NCI-H2107 (cell line): ENCODE data around the gene COL19A1.
"Not testable (repeated sequence)": the region's sequence is repeated elsewhere in the genome, so short reads cannot be mapped to it uniquely, and the experiment has no call there.

ENCODE experiments used
- DNase-seq: peaks from one replicate; lab custom pipeline; 2025; lab: John Stamatoyannopoulos, UW

Gene COL19A1

DNA sequence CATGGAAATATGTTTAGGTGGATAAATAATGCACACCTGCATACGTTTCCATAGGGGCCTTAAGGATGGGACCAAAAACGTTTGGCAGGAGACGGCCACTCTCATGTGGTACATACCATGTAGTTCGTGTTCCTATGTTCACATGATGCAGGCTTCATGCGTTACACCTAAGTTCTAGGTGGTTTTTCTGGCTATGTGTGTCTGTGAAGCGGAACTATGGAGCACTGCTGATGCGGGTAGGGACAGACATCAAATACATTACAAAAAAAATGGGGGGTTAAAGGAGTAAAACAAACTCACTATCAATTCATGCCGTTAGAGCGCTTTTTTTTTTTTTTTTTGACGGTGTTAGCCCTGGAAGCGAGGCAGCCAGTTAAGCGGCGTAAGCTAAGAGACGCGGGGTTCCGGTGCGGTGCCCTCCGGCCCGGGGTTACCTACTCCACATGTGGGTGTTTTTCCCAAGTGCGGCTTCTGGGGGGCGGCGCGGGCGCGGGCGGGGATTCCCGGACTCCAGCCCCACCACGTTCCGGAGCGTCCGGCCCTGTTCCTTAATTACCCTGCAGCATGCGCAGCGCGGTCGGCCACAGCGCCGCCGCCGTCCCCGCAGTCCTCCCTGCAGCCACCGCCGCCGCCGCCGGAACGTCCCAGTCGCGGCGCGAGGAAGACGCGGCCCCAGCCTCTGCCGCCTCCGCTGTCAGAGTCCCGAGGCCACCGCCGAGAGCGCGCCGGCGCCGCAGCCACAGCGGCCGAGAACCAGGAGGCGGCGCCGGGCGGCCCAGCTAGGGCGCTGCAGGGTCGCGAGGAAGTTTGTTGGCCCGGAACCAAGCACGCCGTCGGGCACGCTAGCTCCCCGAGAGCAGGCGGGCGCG is 648 bp downstream of the COL19A1 start:
- DNase-seq, result no peak

DNA sequence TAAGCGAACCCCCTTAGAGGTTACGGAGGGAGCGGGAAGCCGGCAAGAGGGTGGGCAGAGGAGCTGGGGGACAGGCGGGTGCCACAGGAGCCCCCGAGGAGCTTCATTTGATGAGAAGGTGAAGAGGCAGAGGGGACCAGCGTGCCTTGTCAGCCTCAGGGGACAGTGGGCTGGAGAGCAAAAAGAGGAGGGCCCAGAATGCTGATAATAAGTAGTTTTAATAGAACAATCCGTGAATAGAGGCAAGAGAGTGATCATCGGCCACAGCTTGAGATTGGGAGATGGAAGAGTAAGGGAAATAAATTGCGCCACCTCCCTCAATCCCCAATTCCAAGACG is 1.3 kb downstream of the COL19A1 start:
- no peak for DNase-seq

DNA sequence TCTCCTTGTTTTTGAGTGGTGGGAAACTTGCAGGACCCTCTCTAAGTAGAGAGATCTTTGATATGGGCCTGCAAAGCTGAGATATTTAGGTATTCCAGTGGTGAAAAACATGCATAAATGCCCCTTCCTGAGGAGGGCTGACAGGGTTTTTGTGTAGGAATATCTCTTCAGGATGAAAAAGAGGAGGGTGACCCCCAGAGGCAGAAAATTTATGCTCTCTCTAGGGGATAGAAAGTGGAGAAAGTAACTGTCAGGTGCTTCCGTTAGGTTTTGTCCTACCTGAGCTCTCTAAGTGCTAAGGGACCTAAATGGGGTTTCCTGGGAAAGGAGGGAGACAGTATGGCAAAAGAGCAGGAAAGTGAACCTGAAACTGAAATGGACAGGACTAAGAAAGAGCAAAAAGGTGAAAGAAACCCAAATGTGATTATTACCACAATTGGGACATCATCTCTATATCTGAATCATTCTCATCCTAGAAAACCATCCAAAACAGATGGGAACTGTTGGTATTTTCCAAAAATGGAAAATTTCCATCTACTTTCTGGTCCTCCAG is 2.0 kb downstream of the COL19A1 start:
- DNase-seq, result no peak

DNA sequence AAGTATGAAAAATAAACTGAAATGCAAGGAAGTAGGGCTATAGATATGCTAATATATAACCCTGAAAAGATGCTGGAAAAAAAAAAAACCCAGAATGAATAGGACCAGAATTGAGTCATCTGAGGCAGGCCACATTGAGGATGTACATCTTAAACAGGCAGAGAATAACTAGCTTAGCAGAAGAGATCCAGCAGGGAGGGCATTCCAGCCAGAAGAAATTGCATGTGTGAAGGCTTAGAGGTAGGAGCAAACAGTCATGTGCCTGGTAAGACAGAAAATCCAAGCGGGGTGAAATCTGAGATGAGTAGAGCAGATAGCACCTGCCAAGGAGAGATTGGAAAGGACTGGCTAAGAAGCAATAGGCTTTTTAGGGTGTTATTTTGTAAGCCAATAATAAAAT is 2.6 kb downstream of the COL19A1 start:
- DNase-seq, result no peak

DNA sequence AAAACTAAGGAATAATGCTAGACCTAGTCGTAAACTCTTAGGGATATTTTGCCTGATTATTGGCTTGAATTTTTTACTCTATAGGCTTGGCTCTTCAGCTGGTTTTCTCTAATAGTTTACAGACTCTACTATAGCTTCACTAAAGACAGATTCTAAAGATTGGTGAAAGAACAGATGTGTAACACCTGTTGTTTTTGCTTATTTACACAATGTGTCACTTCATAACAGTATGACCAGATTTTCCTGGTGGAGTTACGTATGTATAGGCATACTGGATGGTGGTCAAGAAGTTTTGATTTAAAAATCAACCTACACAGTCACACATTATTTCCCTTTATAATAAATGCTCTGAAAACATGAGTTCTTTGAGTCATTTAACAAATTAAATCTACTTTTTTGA is 4.8 kb downstream of the COL19A1 start:
- no peak for DNase-seq

DNA sequence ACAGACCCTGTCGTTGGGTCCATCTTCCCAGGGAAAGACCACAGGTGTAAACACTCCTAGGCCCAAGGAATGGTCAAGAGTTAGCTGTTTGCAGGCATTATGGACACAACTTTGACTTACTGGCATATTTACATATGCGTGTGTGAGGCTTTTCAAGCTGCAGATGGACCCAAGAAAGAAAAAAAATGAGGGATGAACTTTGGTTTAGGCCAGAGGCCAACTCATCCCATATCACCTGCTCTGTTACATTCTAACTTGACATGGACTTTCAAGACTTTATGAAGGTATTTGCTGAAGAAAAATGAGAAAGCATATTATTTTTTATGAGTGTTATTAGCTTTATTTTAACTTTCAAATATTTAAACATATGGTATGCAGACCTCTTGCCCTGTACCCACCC is 6.9 kb downstream of the COL19A1 start:
- DNase-seq, result no peak

DNA sequence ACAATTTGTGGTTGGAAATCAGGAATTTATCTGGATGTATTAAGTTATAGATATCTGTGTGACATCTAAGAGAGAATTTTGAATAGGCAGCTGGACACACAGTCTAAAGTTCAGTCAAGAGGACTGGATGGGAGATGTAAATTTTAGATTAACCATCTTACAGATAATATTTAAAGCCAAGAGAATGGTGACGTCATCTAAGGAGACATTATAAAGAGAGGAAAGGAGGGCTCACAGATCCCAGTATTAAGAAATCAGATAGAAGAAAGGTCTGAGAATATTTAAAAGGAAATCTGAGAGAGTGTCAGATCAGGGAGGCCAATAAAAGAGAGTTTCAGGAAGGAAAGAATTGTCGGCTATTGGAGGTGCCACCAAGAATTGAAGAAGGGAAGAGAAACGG is 9.4 kb downstream of the COL19A1 start:
- DNase-seq, result no peak

DNA sequence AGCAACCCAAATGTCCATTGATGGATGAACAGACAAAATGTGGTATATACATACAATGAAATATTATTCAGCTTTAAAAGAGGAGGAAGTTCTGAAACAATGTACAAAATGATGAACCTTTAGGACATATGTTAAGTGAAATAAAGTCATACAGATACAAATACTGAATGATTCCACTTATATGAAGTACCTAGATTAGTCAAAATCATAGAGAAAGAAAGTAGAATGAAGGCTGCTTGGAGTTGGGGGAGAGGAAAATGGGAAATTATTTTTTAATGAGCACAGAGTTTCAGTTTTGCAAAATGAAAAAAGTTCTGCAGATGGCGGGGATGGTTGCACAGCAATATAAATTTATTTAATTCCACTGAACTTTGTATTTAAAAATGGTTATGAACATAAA is 12.4 kb downstream of the COL19A1 start:
- DNase-seq, result no peak

DNA sequence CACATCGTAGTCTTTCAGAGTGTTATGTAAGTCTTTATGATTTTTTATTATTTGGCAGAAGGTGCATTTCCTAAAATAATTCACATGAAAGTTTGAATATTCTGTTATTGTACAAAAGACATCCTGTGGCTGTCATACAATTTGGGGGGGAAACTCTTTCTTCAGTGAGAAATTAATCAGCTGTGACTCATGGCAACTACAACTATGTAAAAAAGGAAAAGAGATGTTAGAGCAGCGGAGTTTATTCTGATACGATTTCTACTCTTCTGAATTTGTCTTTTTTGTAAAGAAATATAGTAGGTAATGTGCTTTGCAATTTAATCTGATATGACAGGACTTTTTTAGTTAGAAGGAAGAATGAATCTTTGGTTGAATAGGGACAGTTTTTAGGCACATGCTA is 14.2 kb downstream of the COL19A1 start:
- DNase-seq, result no peak

DNA sequence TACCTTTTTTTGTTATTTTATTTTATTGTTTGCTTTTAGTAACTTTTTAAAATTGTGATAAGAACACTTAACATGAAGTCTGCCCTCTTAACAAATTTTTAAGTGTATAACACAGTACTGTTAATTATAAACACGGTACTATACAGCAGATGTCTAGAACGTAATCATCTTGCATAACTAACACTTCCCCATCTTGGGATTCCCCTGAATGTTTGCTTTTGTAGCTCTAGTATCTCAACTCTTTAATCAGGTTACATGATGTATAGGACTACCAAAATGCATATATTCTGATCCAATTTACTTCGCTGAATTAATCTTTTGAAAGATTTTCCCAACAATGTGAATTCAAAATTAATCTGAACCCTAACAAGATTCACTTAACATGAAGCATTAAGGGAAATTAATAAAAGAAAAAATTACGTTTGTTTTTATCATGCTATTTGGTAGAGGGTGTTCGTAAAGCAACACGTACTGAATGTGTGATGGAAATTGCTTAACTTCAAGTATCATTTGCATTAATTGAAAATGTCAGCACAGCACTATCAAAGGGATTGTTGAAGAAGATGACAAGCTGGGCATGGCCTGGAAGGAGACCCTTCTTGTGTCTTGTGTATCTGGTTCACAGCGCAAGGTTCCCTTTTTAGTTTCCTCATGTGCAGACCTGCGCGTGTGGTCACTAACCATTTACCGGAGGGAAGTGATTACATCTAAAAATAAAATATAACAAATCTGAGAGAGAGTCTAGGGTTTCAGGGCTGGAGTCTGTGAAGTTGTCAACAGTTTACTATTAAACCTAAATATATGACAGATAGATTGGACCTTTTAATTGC is 15.2 kb downstream of the COL19A1 start:
- no peak for DNase-seq

DNA sequence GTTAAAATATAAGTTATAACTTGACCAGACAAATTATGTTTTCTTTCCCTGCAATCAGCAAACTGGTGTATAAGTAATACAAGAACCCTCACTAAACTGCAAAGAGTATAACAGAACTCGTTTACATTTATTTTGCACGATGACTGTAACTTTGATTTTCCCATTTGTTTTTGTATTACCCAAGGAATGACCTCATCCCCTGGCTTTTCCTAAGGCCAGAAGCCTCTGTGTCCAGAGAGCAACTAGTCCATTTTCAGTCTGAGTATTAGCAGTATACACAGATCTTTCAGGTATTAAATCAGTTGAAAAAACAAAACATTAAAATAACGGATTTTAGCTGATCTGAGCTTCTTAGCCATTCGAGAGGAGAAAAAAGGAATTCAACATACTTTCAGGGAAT is 17.2 kb downstream of the COL19A1 start:
- DNase-seq, result no peak

DNA sequence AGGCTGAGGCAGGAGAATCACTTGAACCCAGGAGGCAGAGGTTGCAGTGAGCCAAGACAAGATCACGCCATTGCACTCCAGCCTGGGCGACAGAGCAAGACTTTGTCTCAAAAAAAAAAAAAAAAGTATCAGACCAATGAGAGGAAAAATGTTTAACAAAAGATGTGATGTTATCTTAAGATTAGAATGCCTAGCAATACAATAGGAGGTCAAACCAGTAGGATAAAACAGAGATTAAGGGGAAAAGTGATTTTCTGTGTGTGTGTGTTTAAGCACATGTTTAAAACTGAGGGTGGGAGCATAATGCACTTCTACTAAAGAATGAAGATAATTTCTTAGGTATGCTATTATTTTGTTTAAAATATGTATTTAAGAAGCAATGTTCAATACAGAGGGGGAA is 17.9 kb downstream of the COL19A1 start:
- no peak for DNase-seq

DNA sequence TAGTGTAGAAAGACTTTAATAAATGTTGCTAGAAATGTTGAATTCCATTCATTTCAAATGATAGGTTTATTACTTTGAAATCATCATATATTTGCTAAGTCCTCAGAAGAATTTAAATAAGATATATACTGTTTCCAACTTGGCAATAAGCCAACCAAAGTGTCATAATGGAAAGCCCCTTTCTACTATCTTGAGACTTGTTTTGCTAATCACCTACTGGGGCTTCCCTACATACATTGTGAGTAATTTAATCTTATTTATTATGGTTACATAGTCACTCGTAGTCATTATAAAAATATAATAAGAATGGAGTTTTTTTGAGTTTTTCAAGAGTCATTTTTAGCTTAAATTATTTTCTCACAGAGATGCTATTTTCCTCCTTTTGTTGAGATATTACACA is 20.7 kb downstream of the COL19A1 start:
- no peak for DNase-seq

DNA sequence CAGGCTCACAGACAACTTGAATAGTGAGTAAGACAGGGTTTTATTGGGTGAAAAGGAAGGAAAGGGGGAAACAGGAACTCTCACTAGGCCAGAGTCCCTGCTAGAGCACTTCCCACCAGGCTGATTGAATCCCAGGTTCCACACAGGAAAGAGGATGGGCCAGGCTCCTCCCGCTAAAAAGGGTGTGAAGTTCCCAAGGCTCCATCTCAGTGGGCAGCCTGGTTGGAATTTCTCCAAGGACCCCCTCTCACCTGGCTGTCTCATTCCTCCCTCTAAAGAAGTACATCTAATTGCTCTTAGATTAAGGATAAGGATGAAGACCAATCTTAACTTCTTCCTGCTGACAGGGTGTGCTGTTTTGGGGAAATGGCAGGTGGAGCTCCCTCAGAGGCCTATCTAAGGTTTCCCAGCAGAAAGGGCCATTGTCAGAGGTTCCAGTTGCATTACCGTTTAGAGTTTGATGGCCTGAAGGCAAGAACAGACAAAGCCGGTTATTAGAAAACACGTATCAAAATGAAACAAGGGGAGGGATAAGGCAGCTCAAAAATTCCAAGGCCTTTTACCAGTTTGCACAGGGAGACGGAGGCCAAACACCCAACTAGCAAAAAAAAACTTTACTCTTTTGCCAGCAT is 21.5 kb downstream of the COL19A1 start:
- DNase-seq, result no peak

DNA sequence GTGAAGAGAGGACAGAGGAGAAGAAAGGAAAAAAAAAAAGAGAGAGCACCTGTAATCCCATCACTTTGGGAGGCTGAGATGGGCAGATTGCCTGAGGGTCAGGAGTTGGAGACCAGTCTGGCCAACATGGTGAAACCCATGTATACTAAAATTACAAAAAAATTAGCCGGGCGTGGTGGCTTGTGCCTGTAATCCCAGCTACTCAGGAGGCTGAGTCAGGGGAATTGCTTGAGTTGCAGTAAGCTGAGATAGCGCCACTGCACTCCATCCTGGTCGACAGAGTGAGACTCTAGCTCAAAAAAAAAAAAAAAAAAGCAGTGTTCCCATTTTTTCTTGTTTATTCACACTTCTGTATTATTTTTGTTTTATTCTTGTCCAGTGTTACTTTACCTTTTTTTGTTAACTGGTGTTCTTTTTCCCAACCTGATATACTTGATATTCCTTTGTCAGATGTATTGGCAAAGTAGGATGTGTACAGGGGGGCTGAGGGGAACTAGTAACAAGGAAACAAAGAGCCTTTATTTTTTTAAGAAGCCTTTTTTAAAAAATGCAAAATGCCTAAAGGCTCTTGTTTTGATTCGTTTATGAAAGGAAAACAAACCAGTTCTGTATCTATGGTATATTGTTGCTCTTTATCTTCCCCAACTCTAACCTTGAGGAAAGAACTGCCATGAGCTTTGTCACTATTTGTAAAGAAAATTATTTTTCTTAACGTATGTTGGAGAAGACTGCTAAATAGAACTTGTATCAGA is 22.3 kb downstream of the COL19A1 start:
- no peak for DNase-seq

DNA sequence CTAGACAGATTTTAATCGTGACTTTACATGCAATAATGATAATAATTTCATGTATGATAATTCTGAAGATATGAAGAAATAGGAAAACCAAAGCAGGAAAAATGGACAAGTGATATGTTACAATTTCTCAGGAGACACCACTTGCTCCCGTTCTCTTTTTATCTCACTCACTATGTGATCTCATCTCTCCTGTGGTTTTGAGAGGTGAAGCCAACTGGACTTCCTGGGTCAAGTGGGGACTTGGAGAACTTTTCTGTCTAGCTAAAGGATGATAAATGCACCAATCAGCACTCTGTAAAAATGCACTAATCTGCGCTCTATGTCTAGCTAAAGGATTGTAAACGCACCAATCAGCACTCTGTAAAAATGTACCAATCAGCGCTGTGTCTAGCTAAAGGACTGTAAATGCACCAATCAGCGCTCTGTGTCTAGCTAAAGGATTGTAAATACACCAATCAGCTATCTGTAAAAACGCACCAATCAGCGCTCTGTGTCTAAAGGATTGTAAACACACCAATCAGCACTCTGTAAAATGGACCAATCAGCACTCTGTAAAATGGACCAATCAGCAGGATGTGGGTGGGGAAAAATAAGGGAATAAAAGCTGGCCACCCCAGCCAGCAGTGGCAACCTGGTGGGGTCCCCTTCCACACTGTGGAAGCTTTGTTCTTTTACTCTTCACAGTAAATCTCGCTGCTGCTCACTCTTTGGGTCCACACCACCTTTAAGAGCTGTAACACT is 23.0 kb downstream of the COL19A1 start:
- not testable (repeated sequence) for DNase-seq

DNA sequence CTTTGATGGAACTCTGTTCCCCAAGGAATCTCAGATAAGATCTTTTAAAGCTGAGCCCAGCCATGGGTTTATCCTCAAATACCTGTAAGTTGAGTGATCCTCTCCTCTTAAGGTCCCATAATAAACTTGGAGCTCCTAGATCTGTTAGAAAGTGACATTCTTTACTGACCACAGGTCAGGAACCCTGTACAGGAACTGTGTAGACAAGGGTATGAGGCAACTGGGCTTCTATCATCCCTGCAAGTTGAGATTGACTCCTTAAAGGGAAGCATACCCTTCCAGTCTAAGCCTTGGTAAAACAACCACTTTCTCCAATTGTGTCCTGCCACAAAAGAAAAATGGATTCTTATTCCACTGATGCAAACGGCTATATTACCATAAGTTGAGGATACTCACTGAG is 26.2 kb downstream of the COL19A1 start:
- not testable (repeated sequence) for DNase-seq

DNA sequence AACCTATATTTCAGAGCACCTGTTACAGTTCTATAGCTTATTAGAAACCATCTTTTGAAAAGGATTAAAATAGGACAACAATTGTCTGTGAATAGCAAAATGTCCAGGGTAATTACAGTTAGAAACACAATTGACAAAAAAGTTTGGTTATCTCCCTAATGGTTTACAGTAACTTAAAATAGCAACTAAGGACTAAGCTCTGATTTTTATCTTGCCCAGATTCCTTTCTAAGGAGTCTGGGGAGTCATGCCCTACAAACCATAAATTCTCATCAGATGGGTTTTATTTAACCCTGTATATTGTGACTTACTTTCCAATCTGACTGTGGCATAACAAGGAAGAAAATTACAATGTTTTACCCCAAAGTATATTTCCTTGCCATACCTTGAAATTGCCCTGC is 26.9 kb downstream of the COL19A1 start:
- DNase-seq, result not testable (repeated sequence)

DNA sequence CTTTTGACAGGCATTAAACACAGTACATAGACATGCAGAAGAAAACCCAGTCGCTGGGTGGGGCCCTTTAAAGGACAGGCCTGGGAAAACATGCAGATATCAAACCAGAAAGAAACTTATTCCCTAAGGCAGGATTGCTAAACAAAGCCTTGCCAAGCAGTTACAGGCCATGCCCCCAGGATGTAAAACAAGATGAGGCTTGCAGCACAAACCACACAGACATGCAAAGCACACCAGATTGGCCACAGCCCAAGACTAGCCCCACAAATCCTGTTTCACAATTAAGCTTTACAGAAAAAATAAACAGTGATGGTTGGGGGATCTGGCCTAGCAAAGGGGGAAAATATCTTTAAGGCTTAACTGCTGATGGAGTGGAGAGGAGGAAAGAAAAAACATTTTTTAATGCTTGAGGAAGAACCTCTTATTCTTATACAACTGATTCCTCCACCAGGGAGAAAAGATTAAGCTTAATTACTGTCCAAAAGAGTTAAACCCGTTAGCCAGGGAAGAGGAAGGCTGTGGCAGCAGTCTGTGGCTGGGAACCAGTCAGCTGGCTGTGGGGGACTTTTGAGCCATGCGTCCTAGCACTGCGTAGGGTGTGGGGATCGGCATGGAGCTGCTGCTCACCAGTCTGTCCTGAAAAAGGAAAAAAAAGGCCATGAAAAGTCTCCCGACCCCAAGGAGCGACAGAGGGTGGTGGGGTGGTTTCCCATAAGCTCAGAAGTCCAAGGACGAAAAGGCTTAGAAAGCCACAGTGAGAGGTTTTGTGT is 28.4 kb downstream of the COL19A1 start:
- DNase-seq, result no peak

DNA sequence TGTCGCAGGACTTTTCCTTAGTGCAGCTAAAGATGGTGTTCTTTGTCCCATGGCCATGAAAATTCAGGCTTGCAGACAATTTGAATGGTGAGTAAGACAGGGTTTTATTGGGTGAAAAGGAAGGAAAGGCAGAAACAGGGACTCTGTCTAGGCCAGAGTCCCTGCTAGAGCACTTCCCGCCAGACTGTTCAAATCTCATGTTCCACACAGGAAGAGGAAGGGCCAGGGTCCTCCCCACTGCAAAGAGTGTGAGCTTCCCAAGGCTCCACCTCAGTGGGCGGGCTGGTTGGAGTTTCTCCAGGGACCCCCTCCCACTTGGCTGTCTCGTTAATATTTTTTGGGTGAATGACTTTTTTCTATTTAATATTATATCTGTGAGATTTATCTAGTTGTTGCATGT is 29.0 kb downstream of the COL19A1 start:
- DNase-seq, result no peak
